H7 (cell line): ENCODE data around the gene OSBP2. TPM values are rescaled to one million over a fixed set of nuclear protein-coding genes. Genes with fewer than 3 reads are reported as not detected.
A peak's percentile ranks its signal among the peaks of the same experiment; 100 is the strongest.

Experiments used
- DNase-seq: peaks from one replicate; pipeline ENCODE4 v3.0.0; 2012
- H3K27me3 ChIP-seq: 2 replicates; pipeline ENCODE4 v1.6.0; 2011; ENCODE audit warnings: mild to moderate bottlenecking, low read length; ENCODE audit not compliant: control insufficient read depth, insufficient read depth
- H3K36me3 ChIP-seq: replicated peaks from 2 replicates; pipeline ENCODE4 v1.5.1; 2011; ENCODE audit warnings: low read length; ENCODE audit not compliant: control insufficient read depth, insufficient read depth
- H3K4me3 ChIP-seq: 2 replicates; pipeline ENCODE4 v1.5.1; 2011; ENCODE audit warnings: low read depth, mild to moderate bottlenecking, control low read depth, low read length, moderate library complexity; ENCODE audit not compliant: insufficient read depth
- total RNA-seq: library from RNA; depleted of rRNA; stranded (reverse); fragments of >200 nt; shearing (Covaris generic); gene quantifications from 2 replicates; pipeline ENCODE4 v1.2.3, GENCODE V29; 2014

OSBP2 gene
- total RNA-seq, 1 experiment from 2014 or later = 4.7 TPM

DNA sequence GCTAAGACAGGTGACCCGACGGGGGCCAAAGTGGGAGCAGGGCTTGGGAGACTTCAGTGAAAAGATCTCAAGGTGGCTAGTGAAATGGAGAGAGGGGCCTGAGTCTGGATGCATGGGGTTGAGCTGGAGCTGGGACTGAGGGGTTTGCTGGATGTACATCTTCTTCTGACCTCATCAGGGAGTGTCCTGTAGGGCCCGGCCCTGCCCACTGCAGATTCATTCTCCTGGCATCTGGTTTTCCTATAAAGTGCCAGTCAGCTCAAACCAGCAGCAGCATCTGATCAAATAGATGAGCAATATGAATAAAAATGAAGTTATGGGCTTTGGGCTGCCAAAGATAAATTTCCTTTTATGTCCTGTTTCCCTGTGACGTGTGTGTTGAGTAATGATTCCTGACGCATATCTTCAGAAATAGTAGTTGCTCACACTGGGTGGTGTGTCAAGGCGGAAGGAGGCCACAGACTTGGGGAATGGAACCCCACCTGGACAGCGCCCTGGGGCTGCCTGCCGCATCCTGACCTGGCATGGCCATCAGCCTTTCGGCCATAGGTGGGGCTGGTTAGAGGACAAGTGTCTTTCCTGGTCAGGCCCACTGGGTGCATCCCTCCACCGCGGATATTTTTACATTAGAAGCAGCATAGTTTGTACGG lies 135.4 kb downstream of the OSBP2 start:
- peak; percentile 25 for DNase-seq
- no peaks in the 10 kb centered on the region for H3K27me3 ChIP-seq
- no peaks in the 10 kb centered on the region for H3K36me3 ChIP-seq

GRCh38 chr22:30830907-30831306 lies 136.2 kb downstream of the OSBP2 start:
- Histone ChIP-seq H3K27me3 (no peaks in the 10 kb centered on the region), H3K4me3 (no peak overlapping the region), H3K36me3 (no peaks in the 10 kb centered on the region)
- DNase-seq = peak; percentile 43

More for the DNA sequence above, 135.4 kb downstream of the OSBP2 start:
- H3K4me3 ChIP-seq = no peak overlapping the region

- H3K4me3 ChIP-seq = no peak overlapping the region
- DNase-seq = peak; percentile 33
- H3K36me3 ChIP-seq = no peaks in the 10 kb centered on the region
- H3K27me3 ChIP-seq = no peaks in the 10 kb centered on the region
Observed at GRCh38 chr22:30832407-30832987, 137.8 kb downstream of the OSBP2 start.

- no peaks in the 10 kb centered on the region for H3K27me3 ChIP-seq
- peak; percentile 12 for DNase-seq
Observed at GRCh38 chr22:30833322-30833721, 138.6 kb downstream of the OSBP2 start.

DNA sequence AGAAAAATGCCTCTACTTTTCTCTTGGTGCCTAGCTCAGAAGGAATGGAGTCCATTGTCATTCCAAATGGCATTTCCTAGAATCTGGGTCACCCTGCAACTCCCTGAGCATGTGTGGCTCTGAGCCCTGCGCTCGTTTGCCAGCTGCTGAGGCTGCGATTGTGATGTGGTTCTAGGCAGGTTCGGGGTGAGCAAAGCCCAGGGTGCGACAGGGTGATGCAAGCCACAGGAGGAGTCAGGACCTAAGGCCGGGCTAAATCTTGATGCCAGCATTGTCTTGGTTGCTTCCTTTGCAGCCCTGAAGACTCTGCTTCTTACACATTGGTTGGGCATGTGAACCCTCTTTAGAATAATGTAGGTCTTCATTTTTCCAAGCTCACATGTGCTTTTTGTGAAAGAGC lies 142.9 kb downstream of the OSBP2 start:
- H3K36me3 ChIP-seq = no peaks in the 10 kb centered on the region
- peak; percentile 10 for DNase-seq
- no peak overlapping the region for H3K4me3 ChIP-seq
- H3K27me3 ChIP-seq = no peaks in the 10 kb centered on the region

More at GRCh38 chr22:30833322-30833721, 138.6 kb downstream of the OSBP2 start:
- Histone ChIP-seq H3K4me3 (no peak overlapping the region), H3K36me3 (no peaks in the 10 kb centered on the region)

- Histone ChIP-seq H3K36me3 (no peaks in the 10 kb centered on the region), H3K27me3 (no peaks in the 10 kb centered on the region), H3K4me3 (no peak overlapping the region)
- no peak for DNase-seq
Observed at GRCh38 chr22:30838111-30838510, 143.4 kb downstream of the OSBP2 start.

DNA sequence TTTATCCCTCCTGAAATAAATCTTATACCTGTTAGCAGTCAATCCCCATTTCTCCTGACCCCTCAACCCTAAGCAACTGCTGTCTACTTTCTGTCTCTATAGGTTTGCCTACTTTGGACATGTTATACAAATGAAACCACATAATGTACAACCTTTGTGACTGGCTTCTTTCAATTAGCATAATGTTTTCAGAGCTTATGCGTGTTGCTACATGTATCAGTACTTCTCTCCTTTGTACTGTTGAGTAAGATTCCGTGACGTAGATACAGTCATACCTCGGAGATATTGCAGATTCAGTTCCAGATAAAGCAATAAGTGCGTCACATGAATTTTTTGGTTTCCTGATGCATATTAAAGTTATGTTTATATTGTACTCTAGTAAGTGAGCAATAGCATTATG lies 146.6 kb downstream of the OSBP2 start:
- no peak overlapping the region for H3K4me3 ChIP-seq

DNA sequence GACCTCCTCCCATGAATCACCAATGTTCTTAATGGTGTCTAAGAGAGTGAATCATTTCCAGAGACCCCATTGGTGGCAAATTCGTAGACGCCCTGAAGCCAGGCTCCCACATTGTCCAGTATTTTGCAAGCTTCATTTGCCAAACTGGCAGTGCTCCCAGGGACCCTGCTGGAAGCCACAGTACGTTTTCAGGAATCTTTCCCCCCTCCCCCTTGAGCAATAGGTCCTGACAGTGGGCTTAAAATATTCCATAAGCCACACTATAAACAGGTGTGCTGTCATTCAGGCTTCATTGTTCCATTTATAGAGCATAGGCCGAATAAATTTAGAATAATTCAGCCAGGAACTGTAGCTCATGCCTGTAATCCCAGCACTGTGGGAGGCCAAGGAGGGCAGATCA lies 148.6 kb downstream of the OSBP2 start:
- H3K27me3 ChIP-seq = no peaks in the 10 kb centered on the region
- H3K4me3 ChIP-seq = no peak overlapping the region
- no peak for DNase-seq
- no peaks in the 10 kb centered on the region for H3K36me3 ChIP-seq

More for the DNA sequence above, 146.6 kb downstream of the OSBP2 start:
- Histone ChIP-seq H3K36me3 (no peaks in the 10 kb centered on the region), H3K27me3 (no peaks in the 10 kb centered on the region)
- no peak for DNase-seq

DNA sequence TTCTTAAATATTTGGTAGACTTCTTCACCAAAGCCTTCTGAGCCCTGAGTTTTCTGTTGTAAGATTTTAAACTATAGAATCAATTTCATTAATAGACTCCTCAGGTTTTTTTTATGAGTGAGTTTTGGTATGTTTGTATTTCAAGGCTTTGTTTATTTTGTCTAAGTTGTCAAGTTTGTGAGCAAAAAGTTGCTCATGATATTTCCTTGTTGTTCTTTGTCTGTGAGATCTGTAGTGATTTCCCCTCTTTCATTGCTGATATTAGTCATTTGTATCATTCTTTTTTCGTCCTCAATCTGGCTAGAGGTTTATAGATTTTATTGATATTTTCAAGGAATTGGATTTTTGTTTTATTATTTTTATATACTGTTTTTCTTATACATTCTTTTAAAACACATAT lies 152.9 kb downstream of the OSBP2 start:
- Histone ChIP-seq H3K4me3 (no peak overlapping the region), H3K36me3 (no peaks in the 10 kb centered on the region), H3K27me3 (no peaks in the 10 kb centered on the region)
- no peak for DNase-seq

DNA sequence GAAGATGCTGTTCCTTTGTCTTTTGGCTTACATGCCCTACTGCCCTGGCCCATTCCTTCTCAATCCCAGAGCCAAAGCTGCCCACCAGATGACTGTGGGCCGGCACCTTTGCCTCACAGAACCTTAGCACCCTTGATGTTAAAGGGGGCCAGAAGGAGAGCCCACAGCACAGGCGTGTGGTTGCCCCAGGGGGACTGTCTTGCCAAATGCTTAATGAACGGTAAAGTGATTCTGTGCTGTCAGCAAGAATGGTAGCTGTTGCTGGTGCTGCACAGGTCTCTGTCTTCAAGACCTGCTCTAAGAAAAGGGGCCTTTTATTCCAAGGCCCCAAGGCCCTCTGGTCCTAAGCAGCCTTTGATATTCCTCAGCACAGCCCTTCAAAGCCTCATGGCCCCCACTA lies 160.6 kb downstream of the OSBP2 start:
- H3K4me3 ChIP-seq = no peak overlapping the region
- H3K36me3 ChIP-seq = no peaks in the 10 kb centered on the region
- no peak for DNase-seq
- H3K27me3 ChIP-seq = no peaks in the 10 kb centered on the region

- no peaks in the 10 kb centered on the region for H3K27me3 ChIP-seq
- H3K4me3 ChIP-seq = no peak overlapping the region
- H3K36me3 ChIP-seq = no peaks in the 10 kb centered on the region
- DNase-seq = peak; percentile 11
Observed at GRCh38 chr22:30855677-30856518, 161.2 kb downstream of the OSBP2 start.

- H3K36me3 ChIP-seq = no peaks in the 10 kb centered on the region
- no peaks in the 10 kb centered on the region for H3K27me3 ChIP-seq
- no peak overlapping the region for H3K4me3 ChIP-seq
- DNase-seq = peak; percentile 21
Observed at GRCh38 chr22:30856741-30857502, 162.2 kb downstream of the OSBP2 start.

DNA sequence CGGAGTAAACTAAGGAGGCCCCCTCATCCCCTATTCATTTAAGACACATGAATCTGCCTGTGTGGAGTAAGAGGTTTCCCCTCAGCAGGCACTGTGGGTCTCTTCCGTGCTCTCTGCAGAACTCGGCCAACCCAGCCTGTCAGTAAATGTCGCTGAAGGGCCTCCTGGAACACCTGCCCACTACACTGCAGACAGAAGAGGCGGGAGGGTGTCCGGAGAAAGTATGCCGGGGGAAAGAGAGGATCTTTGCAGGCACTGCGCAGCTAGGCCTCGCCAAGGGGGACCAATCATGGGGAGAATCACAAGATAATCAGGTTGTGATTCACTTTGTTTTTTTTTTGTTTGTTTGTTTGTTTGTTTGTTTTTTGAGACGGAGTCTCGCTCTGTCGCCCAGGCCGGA lies 163.1 kb downstream of the OSBP2 start:
- H3K27me3 ChIP-seq = no peaks in the 10 kb centered on the region
- DNase-seq = peak; percentile 19
- H3K36me3 ChIP-seq = no peaks in the 10 kb centered on the region
- no peak overlapping the region for H3K4me3 ChIP-seq

DNA sequence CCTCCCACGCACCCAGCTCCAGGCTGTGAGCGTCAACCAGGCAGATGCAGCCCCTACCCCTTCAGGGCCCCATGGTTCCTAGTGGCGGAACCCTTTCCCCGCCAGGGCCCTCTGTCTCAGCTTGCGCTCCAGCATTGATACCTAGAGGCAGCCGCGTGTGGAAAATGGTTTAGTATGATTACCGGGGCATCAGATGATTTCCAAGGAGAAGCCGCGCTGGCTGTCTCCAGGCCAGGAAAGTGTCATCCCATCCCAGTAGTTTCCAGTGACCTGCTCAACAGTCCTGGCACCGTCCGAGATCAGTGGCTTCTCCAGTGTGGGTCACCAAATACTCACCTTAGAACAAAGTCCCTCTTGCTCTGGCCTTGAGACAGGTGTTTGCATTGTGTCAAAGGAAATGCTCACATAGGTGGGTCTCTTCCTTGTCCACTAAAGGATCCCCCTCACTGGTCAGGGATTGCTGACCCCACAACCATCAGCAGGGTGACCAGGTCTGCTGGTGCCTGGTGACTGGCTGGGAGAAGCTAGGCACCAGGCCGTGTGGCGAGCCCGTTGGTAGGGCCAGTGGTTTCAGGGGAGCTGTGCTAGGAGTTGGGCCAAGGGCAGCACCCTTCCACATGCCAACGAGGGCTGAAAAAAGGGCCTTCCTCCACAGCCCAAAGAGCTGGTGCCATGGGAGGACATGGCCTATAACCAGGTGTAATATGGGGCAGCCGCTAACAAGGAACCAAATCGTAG lies 164.5 kb downstream of the OSBP2 start:
- Histone ChIP-seq H3K27me3 (no peaks in the 10 kb centered on the region), H3K4me3 (no peak overlapping the region), H3K36me3 (no peaks in the 10 kb centered on the region)
- DNase-seq = peak; percentile 26
